Body of pancreas (tissue), 4 donors: ENCODE measurements around the gene PHLDB1. TPM values are rescaled to one million over a fixed set of nuclear protein-coding genes. Genes with fewer than 3 reads are reported as not detected.
A peak's percentile ranks its signal among the peaks of the same experiment; 100 is the strongest.

ENCODE experiments used
- ATAC-seq: fragments of 150-250 bp; one replicate; pipeline ENCODE4 v1.9.1; 2016
- DNase-seq, 4 donors: peaks; one replicate each; pipeline ENCODE4 v3.0.0-alpha.2; 2019
- H3K27ac ChIP-seq, 4 donors: fragments of 200-600 bp; sonication (generic); 1 replicate in 3 of 4; 2 replicates in 1 of 4; pipeline versions ENCODE4 v1.5.1 to v1.6.1; 2016 to 2019; ENCODE audit warnings: mild to moderate bottlenecking in 1 of 4, mixed read lengths in 1 of 4, moderate library complexity in 1 of 4
- H3K27me3 ChIP-seq, 2 donors: fragments of 200-600 bp; sonication (generic); one replicate each; pipeline ENCODE4 v1.6.0; 2016; ENCODE audit warnings: mild to moderate bottlenecking in 1 of 2
- H3K36me3 ChIP-seq, 2 donors: fragments of 200-600 bp; sonication (generic); replicated peaks in 1 of 2; 2 replicates each; pipeline ENCODE4 v1.5.1; 2016; ENCODE audit warnings: low read depth in 2 of 2; ENCODE audit not compliant: insufficient read depth in 1 of 2
- H3K4me1 ChIP-seq: fragments of 200-600 bp; sonication (generic); one replicate; pipeline ENCODE4 v1.6.0; 2016
- H3K4me3 ChIP-seq, 2 donors: fragments of 200-600 bp; sonication (generic); 1 replicate in 1 of 2; 2 replicates in 1 of 2; pipeline ENCODE4 v1.5.1; 2016 to 2019
- H3K9me3 ChIP-seq, 3 donors: fragments of 200-600 bp; sonication (generic); 1 replicate in 2 of 3; 2 replicates in 1 of 3; pipeline ENCODE4 v1.5.1; 2016
- CTCF ChIP-seq, 7 experiments: fragments of 450-650 bp in 4 of 7; fragments of 200-600 bp in 3 of 7; sonication (generic) in 3 of 7; IDR thresholded peaks; one replicate each; pipeline ENCODE4 v1.5.1; 2016 to 2019; ENCODE audit warnings: antibody characterized with exemption in 7 of 7
- POLR2A ChIP-seq, 3 donors: fragments of 450-650 bp; IDR thresholded peaks; one replicate each; pipeline ENCODE4 v1.6.1; 2016; ENCODE audit warnings: antibody characterized with exemption in 3 of 3, mild to moderate bottlenecking in 2 of 3
- WGBS, 2 donors: methylation state at CpG; one replicate each; pipeline ENCODE4 v1.1.5; 2017; 5-methylcytosine and 5-hydroxymethylcytosine counted together
- intact Hi-C: fragments of 100-400 bp; cut with DNase I; formaldehyde crosslinking; loops from one replicate; pipeline ENCODE4 v1.15.1; 2023
- total RNA-seq, 2 donors: library from RNA; depleted of rRNA; stranded (reverse); fragments of >200 nt; gene quantifications; one replicate each; pipeline ENCODE4 v1.1.0, GENCODE V29; 2016

The PHLDB1 gene
- total RNA-seq, 2 donors from 2014 or later: 71.9 to 166 TPM

GRCh38 chr11:118614511-118614910 is 7.1 kb downstream of the PHLDB1 start:
- ATAC-seq (no peak), DNase-seq (peak in 1 of 4 donors; percentile 5)
- H3K9me3 ChIP-seq: no peaks in the 10 kb centered on the region
- H3K27me3 ChIP-seq: no peaks in the 10 kb centered on the region
- peaks cover 67% of the 10 kb centered on the region for H3K4me1 ChIP-seq
- TF ChIP-seq CTCF (IDR thresholded peaks at IDR 0.05) (no peak), POLR2A (IDR thresholded peaks at IDR 0.05) (no peak)
- WGBS, 2 donors: 82 to 84% methylated on average over 7 of the region's 7 CpGs
- no peaks in the 10 kb centered on the region for H3K36me3 ChIP-seq
- H3K27ac ChIP-seq: peak overlapping the region in 3 of 4 donors; percentile 20 to 30 (median 26)
- intact Hi-C loops: no loop called here
- H3K4me3 ChIP-seq: no peak overlapping the region

GRCh38 chr11:118615282-118615975 is 8.0 kb downstream of the PHLDB1 start:
- peaks cover 61% of the 10 kb centered on the region for H3K4me1 ChIP-seq
- peak overlapping the region in 2 of 4 donors; percentile 6 to 52 for H3K27ac ChIP-seq
- no peak overlapping the region for H3K4me3 ChIP-seq
- 70 to 76% methylated on average over 6 of the region's 6 CpGs for WGBS, 2 donors
- DNase-seq: peak in 2 of 4 donors; percentile 49 to 63
- peak; percentile 43 for ATAC-seq
- intact Hi-C loops: no loop called here
- no peaks in the 10 kb centered on the region for H3K27me3 ChIP-seq
- no peaks in the 10 kb centered on the region for H3K36me3 ChIP-seq
- H3K9me3 ChIP-seq: no peaks in the 10 kb centered on the region
- TF ChIP-seq POLR2A (IDR thresholded peaks at IDR 0.05) (peak in 2 of 3 donors; percentile 39 to 40), CTCF (IDR thresholded peaks at IDR 0.05) (no peak)

- no peaks in the 10 kb centered on the region for H3K9me3 ChIP-seq
- 76% methylated on average over 5 of the region's 5 CpGs; no CpG with 5 or more reads in 1 of the 2 donors for WGBS, 2 donors
- DNase-seq (peak in 1 of 4 donors; percentile 10), ATAC-seq (no peak)
- peaks cover 61% of the 10 kb centered on the region for H3K4me1 ChIP-seq
- H3K36me3 ChIP-seq: no peaks in the 10 kb centered on the region
- TF ChIP-seq CTCF (IDR thresholded peaks at IDR 0.05) (no peak), POLR2A (IDR thresholded peaks at IDR 0.05) (no peak)
- H3K4me3 ChIP-seq: no peak overlapping the region
- intact Hi-C loops: no loop called here
- no peaks in the 10 kb centered on the region for H3K27me3 ChIP-seq
- H3K27ac ChIP-seq: peak overlapping the region in 2 of 4 donors; percentile 6 to 52
Observed at GRCh38 chr11:118615976-118616371, 8.6 kb downstream of the PHLDB1 start.

GRCh38 chr11:118618115-118618990 is 10.9 kb downstream of the PHLDB1 start:
- no peak for TF ChIP-seq POLR2A (IDR thresholded peaks at IDR 0.05)
- TF ChIP-seq CTCF (IDR thresholded peaks at IDR 0.05): no peak
- Histone ChIP-seq H3K27ac (peak overlapping the region in 3 of 4 donors; percentile 41 to 61 (median 55)), H3K4me3 (no peak overlapping the region), H3K36me3 (no peaks in the 10 kb centered on the region), H3K27me3 (no peaks in the 10 kb centered on the region), H3K4me1 (peaks cover 66% of the 10 kb centered on the region), H3K9me3 (no peaks in the 10 kb centered on the region)
- ATAC-seq: no peak
- 64 to 75% methylated on average over 11 of the region's 11 CpGs for WGBS, 2 donors
- peak in 2 of 4 donors; percentile 36 to 43 for DNase-seq
- intact Hi-C loops: no loop called here
